Measurements from ENCODE around the gene HSP90AB1. TPM values are rescaled to one million over a fixed set of nuclear protein-coding genes. Genes with fewer than 3 reads are reported as not detected.

Gene HSP90AB1
- total and polyA plus RNA-seq, 2 of the 8 experiments (the other 6 are each of a cell fraction or from before 2014, with no cell fraction given): 1,564 to 2,297 TPM

GRCh38 chr6:44220913-44221290, 26.0 kb upstream of the HSP90AB1 start:
- Histone ChIP-seq H3K79me1 (ENCODE audit: low read depth, low read length) (no peaks in the 10 kb centered on the region; the same call in 1 of the 2 replicates), H3K4me1 (replicated peaks in 1 of 4; ENCODE audit: control insufficient read depth in 3 of 4, insufficient read depth in 4 of 4, low read length in 3 of 4) (peaks cover 29 to 62% (median 41%) of the 10 kb centered on the region in 4 experiments), H3K36me3 (ENCODE audit: control insufficient read depth in 2 of 4, insufficient read depth in 4 of 4, low read length in 3 of 4) (no peaks in the 10 kb centered on the region), H3K79me2 (ENCODE audit: control insufficient read depth in 1 of 2, insufficient read depth in 2 of 2, low read length in 2 of 2) (peaks cover 10 to 20% of the 10 kb centered on the region in 2 experiments; a peak in 3 of 4 replicates), H3K56ac (replicated peaks; ENCODE audit: insufficient read length, low read depth, low read length) (no peak overlapping the region), H3K23me2 (ENCODE audit: low read depth, low read length) (peaks cover 16% of the 10 kb centered on the region), H2BK12ac (ENCODE audit: low read depth, low read length) (peak overlapping the region; percentile 98; the same call in 1 of the 2 replicates), H4K8ac (ENCODE audit: extremely low read depth, insufficient read depth, low read length) (no peak overlapping the region), H2AFZ (ENCODE audit: low read length) (no peak overlapping the region), H3K14ac (ENCODE audit: insufficient read length) (no peak overlapping the region), H3K4me3 (ENCODE audit: extremely low read depth in 1 of 4, insufficient read depth in 2 of 4, low read depth in 3 of 4, low read length in 4 of 4) (no peak overlapping the region), H3K9ac (replicated peaks in 1 of 4; ENCODE audit: extremely low read depth in 1 of 4, low read depth in 3 of 4, low read length in 3 of 4) (no peak overlapping the region), H3K27me3 (replicated peaks in 1 of 4; ENCODE audit: control insufficient read depth in 3 of 4, extremely low read depth in 1 of 4, insufficient read depth in 3 of 4, low read length in 3 of 4) (no peaks in the 10 kb centered on the region), H3K23ac (ENCODE audit: insufficient read length) (no peak overlapping the region), H4K91ac (replicated peaks; ENCODE audit: insufficient read length, low read length) (peak overlapping the region; percentile 87), H2BK15ac (ENCODE audit: low read length) (peak overlapping the region; percentile 46; the same call in 1 of the 2 replicates), H3K4me2 (ENCODE audit: insufficient read depth in 1 of 2, low read depth in 2 of 2, low read length in 2 of 2) (no peak overlapping the region; a peak in 1 of 4 replicates), H2BK120ac (replicated peaks; ENCODE audit: low read depth, low read length) (peak overlapping the region; percentile 67), H2BK20ac (ENCODE audit: low read length) (peak overlapping the region; percentile 68; the same call in 1 of the 2 replicates), H3K27ac (ENCODE audit: low read depth, low read length) (no peak overlapping the region), H4K20me1 (replicated peaks in 1 of 2; ENCODE audit: control insufficient read depth in 1 of 2, insufficient read depth in 2 of 2, low read length in 2 of 2) (peaks cover 11 to 12% of the 10 kb centered on the region in 2 experiments), H3K4ac (replicated peaks; ENCODE audit: insufficient read length, low read depth, low read length) (no peak overlapping the region), H3K18ac (ENCODE audit: extremely low read depth, low read length) (peak overlapping the region; percentile 9; the same call in 1 of the 2 replicates), H4K5ac (ENCODE audit: insufficient read length, low read depth, low read length) (no peak overlapping the region), H3K9me3 (ENCODE audit: insufficient read depth in 2 of 2, low read depth in 1 of 2, low read length in 1 of 2) (no peaks in the 10 kb centered on the region), H2AK5ac (ENCODE audit: low read depth, low read length) (peak overlapping the region; percentile 93), H2BK5ac (ENCODE audit: low read depth, low read length) (peak overlapping the region; percentile 76; the same call in 1 of the 2 replicates)
- WGBS, 2 experiments (ENCODE audit: extremely low coverage in 1 of 2, insufficient coverage in 1 of 2, insufficient read length in 1 of 2, insufficient replicate concordance in 2 of 2, low coverage in 1 of 2, low lambda C conversion rate in 2 of 2, missing lambda C conversion rate in 1 of 2): 84% methylated on average over 4 of the region's 4 CpGs; no CpG with 5 or more reads in 1 of the 2 experiments
- DNase-seq (ENCODE audit: low read depth in 1 of 2, low spot score in 2 of 2) (no peak), FAIRE-seq (no peak)
- ChIA-PET POLR2A (ENCODE audit: partially characterized antibody) (interaction anchor here (0.7 to 21.0 kb wide), 8 partner anchors 9 to 44 kb away, joined by 3 to 477 read pairs (median 4); partner anchors contain the start of gene HSP90AB1), CTCF (ENCODE audit: partially characterized antibody) (interaction anchor here (0.6 to 19.4 kb wide), 12 partner anchors 8 to 67 kb away, joined by 3 to 287 read pairs (median 4); no protein-coding TSS in a partner anchor)
- TF ChIP-seq, protein P1, sequence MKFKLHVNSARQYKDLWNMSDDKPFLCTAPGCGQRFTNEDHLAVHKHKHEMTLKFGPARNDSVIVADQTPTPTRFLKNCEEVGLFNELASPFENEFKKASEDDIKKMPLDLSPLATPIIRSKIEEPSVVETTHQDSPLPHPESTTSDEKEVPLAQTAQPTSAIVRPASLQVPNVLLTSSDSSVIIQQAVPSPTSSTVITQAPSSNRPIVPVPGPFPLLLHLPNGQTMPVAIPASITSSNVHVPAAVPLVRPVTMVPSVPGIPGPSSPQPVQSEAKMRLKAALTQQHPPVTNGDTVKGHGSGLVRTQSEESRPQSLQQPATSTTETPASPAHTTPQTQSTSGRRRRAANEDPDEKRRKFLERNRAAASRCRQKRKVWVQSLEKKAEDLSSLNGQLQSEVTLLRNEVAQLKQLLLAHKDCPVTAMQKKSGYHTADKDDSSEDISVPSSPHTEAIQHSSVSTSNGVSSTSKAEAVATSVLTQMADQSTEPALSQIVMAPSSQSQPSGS (IDR thresholded peaks at IDR 0.05; ENCODE audit: low read length): no peak
